Activated CD8-positive, alpha-beta T cell treated with anti-CD3 and anti-CD28 coated beads, Interleukin-2, amount 10 ng/mL, durations not matched to agents 7 days and 5 days (primary cell): ENCODE data around the gene MLLT1. TPM values are rescaled to one million over a fixed set of nuclear protein-coding genes. Genes with fewer than 3 reads are reported as not detected.

Source experiments
- ATAC-seq: fragments of 150-1000 bp; cut with Tn5 transposase; one replicate; pipeline ENCODE4 v1.10.0; 2021; ENCODE audit warnings: moderate library complexity
- CTCF ChIA-PET: fragments of 350-600 bp; sonication (Branson Sonifier 250); formaldehyde crosslinking; loops from one replicate; lab custom pipeline; 2021; ENCODE audit warnings: antibody characterized with exemption; lab: Charles Lee
- POLR2A ChIA-PET: fragments of 350-600 bp; sonication (Branson Sonifier 250); formaldehyde crosslinking; loops from one replicate; lab custom pipeline; 2021; ENCODE audit warnings: antibody characterized with exemption; lab: Charles Lee
- DNase-seq: peaks from one replicate; pipeline ENCODE4 v3.0.0-alpha.2; 2020
- H3K27ac Mint-ChIP-seq: one replicate; pipeline ENCODE4 v1.8.0; 2021; ENCODE audit warnings: mild to moderate bottlenecking, mixed read lengths
- H3K27me3 Mint-ChIP-seq: one replicate; pipeline ENCODE4 v1.8.0; 2021; ENCODE audit warnings: low read depth, mixed read lengths
- H3K36me3 Mint-ChIP-seq: one replicate; pipeline ENCODE4 v1.8.0; 2021; ENCODE audit warnings: low read depth, mixed read lengths
- H3K4me1 Mint-ChIP-seq: one replicate; pipeline ENCODE4 v1.8.0; 2021; ENCODE audit warnings: low read depth, mixed read lengths
- H3K4me3 Mint-ChIP-seq: one replicate; pipeline ENCODE4 v1.8.0; 2021; ENCODE audit warnings: mild to moderate bottlenecking, mixed read lengths
- H3K9me3 Mint-ChIP-seq: one replicate; pipeline ENCODE4 v1.8.0; 2022; ENCODE audit warnings: mixed read lengths; ENCODE audit not compliant: insufficient read depth
- total RNA-seq, 2 experiments: library from RNA; stranded (reverse); gene quantifications; one replicate each; pipeline ENCODE4 v1.2.3, GENCODE V29; 2021

The MLLT1 gene
- total RNA-seq, 2 experiments from 2014 or later = 37.3 to 48.7 TPM

DNA sequence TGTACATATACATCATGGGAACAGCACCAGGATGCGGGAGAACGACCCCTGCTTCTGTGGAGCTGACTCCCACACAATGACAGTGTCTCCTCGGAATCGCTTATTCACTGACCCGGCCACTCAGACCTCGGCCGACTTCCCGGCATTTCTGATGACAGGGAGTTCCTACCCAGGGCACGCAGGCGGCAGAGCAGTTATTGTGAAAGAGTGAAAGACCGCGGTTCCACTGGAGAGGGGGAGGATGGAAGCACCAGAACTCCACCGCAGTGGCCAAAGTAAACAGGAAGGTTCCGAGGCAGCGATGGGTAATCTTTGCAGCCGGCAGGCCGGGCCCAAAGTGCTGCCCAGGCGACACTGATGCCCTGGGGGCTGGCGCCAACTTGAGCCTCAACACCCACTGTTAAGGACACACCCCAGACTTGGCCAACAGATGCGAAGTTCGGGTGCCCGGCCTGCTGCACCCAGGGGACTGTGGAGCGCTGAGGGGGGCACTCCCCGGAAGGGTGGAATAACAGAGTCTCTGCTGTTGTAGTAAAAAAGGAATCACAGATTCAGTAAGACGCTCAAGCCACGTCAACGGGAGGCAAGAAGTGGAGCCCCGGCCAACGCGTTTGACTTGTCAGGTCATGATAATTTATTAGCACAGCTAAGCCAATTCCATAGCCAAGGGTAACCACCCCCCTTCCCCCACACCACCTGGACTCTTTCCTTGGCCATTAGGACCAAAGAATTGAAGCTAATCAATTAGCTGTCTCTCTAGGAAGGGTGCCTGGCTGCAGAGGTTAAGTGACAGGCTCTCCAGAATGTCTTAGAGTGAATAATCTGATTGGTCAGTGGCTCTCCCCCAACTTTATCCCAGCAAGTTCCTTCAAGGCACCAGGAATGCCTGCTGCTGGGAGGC lies 5.8 kb downstream of the MLLT1 start:
- Mint-ChIP-seq H3K4me1 (peaks cover 38% of the 10 kb centered on the region), H3K9me3 (no peaks in the 10 kb centered on the region), H3K27me3 (no peaks in the 10 kb centered on the region), H3K36me3 (peaks cover 29% of the 10 kb centered on the region), H3K4me3 (no peak overlapping the region), H3K27ac (no peak overlapping the region)
- DNase-seq (no peak), ATAC-seq (no peak)
- ChIA-PET CTCF (no interaction called here), POLR2A (no interaction called here)

DNA sequence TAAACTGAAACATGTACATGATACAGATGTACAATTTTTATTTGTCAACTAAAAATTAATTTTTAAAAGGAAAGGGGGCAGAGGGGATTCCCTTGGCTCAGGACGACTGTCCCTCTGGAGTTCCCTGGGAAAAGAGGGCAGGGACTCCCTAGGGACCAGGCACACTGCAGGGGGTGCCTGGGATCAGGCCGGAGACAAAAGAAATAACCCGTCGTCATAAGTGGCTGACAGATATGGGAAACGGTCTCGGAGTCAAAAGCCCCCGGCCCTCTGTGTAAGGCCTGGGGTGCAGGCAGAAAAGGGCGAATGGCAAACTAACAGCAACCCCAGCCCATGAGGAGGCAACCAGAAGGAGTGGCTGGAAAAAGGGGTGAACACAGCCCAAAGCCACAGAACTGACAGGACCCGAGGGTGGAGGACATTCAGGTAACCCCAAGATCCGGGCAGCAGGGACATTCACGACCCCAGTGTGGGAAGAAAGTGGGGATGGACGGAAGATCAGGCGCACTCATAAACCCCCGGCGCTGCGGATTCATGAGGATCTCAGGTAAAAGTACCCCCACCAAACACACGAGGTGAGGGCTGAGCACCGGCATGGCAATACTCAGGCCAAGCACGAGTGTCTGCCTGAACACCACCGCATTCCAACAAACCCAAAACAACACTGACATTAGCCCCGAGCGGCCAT lies 6.7 kb downstream of the MLLT1 start:
- POLR2A ChIA-PET = no interaction called here
- Mint-ChIP-seq H3K4me3 (no peak overlapping the region), H3K4me1 (peaks cover 29% of the 10 kb centered on the region), H3K27ac (no peak overlapping the region), H3K9me3 (no peaks in the 10 kb centered on the region), H3K36me3 (peaks cover 24% of the 10 kb centered on the region), H3K27me3 (no peaks in the 10 kb centered on the region)
- CTCF ChIA-PET = no interaction called here
- ATAC-seq = no peak
- no peak for DNase-seq

DNA sequence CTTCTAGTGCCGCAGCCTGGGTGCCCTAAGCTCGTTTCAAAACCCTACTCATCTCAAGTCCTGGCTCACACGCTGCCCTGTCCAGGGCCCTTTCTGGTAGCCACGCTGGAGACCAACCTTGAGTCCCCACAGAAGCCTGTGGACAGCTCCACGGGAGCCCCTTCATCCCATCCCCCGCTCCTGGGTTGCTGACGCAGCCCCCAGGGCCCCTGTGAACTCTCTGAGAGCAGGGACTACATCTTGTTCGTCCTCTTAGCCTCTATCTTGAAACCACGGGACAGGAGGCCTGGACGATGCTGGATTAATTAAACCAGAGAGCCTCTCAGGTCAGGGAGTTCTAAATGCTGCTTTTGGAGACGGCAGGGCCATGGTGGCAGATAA lies 7.4 kb downstream of the MLLT1 start:
- ChIA-PET POLR2A (no interaction called here), CTCF (no interaction called here)
- Mint-ChIP-seq H3K9me3 (no peaks in the 10 kb centered on the region), H3K4me3 (no peak overlapping the region), H3K27ac (no peak overlapping the region), H3K27me3 (no peaks in the 10 kb centered on the region), H3K4me1 (peaks cover 23% of the 10 kb centered on the region), H3K36me3 (peaks cover 23% of the 10 kb centered on the region)
- no peak for DNase-seq
- ATAC-seq = no peak

DNA sequence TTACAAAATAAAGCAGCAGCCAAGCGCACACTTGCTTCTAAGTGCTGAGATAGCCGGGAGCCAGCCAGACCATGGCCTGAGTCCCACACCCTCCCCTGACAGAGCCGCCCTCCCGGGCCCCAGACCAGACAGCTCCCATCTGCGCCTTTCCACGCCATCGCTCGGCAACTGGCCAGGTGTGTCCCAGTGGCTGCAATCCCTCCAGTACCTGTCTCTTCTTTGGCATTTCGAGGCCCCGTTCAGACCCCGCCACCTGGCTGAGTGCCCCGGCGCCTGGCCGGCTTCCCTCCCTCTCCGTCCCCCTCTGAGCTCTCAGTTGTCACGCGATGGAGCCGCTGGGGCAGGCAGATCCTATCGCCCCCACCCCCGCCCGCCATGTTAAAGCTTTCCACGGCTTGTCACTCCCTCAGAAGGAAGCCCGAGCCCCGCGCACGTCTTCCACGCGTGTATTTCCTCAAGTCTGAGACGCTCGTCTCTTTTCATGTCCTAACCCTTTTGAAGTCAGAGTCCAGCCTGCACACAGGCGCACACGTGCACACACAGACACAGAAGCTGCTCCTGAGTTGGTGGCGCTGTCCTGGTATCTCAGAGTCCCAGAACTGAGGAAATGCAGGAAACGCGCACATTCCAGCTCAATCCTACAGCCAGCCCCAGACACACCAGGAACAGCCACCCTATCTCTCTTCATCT lies 7.9 kb downstream of the MLLT1 start:
- POLR2A ChIA-PET = no interaction called here

DNA sequence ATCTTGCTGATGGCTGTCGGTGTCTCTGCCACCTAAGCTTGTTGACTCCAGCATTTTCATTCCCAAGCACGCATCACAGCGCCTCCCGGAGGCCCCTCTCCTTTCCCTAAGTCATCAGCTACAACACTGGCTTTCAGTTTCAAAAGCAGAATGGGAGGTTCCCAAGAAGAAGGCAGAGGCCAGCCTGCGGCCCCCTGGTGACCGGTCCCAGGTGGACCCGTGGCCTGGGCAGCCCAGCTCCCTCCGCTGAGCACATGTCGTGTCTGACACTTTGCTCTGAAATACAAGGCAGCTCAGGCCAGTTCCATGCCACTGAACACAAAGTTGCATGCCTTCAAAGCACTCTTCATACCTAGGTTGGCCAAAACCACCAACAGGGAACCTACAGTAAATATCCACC lies 8.5 kb downstream of the MLLT1 start:
- Mint-ChIP-seq H3K9me3 (no peaks in the 10 kb centered on the region), H3K36me3 (peaks cover 28% of the 10 kb centered on the region), H3K27ac (peak overlapping the region; percentile 55), H3K4me1 (peaks cover 11% of the 10 kb centered on the region), H3K4me3 (no peak overlapping the region), H3K27me3 (no peaks in the 10 kb centered on the region)
- DNase-seq (no peak), ATAC-seq (no peak)
- CTCF ChIA-PET = interaction anchor here (1.5 kb wide), 1 partner anchor 10 kb away, joined by 6 read pairs; no protein-coding TSS in a partner anchor
- POLR2A ChIA-PET = no interaction called here

More for the DNA sequence above, 7.9 kb downstream of the MLLT1 start:
- Mint-ChIP-seq H3K36me3 (peaks cover 25% of the 10 kb centered on the region), H3K27me3 (no peaks in the 10 kb centered on the region), H3K9me3 (no peaks in the 10 kb centered on the region), H3K4me1 (peaks cover 17% of the 10 kb centered on the region), H3K4me3 (no peak overlapping the region), H3K27ac (no peak overlapping the region)
- ATAC-seq = no peak
- CTCF ChIA-PET = interaction anchor here (1.5 kb wide), 1 partner anchor 11 kb away, joined by 6 read pairs; no protein-coding TSS in a partner anchor
- no peak for DNase-seq

DNA sequence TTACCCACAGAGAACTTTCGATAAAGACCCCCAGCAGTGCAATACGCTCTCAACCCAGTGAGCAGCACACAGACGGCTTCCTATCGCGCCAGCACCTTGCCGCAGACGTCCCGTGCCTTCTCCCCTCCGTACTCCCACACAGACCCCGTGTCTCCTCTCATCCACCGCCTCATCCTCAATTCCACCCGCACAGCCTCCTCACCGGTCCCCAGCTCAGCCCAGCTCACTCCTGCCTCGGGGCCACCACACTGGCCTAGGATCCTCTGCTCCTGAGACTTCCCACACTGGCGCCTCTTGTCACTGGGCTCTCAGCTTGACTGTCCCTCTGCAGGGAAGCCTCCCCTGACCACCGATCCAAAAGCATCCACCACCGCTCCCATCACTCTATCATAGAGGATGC lies 9.0 kb downstream of the MLLT1 start:
- H3K27me3 Mint-ChIP-seq = no peaks in the 10 kb centered on the region
- ChIA-PET POLR2A (no interaction called here), CTCF (interaction anchor here (1.3 to 1.5 kb wide), 2 partner anchors 10 to 52 kb away, joined by 5 to 6 read pairs; no protein-coding TSS in a partner anchor)
- ATAC-seq (no peak), DNase-seq (no peak)
- no peak overlapping the region for H3K4me3 Mint-ChIP-seq
- H3K9me3 Mint-ChIP-seq = no peaks in the 10 kb centered on the region
- peak overlapping the region; percentile 55 for H3K27ac Mint-ChIP-seq
- H3K4me1 Mint-ChIP-seq = peaks cover 7% of the 10 kb centered on the region
- peaks cover 28% of the 10 kb centered on the region for H3K36me3 Mint-ChIP-seq

DNA sequence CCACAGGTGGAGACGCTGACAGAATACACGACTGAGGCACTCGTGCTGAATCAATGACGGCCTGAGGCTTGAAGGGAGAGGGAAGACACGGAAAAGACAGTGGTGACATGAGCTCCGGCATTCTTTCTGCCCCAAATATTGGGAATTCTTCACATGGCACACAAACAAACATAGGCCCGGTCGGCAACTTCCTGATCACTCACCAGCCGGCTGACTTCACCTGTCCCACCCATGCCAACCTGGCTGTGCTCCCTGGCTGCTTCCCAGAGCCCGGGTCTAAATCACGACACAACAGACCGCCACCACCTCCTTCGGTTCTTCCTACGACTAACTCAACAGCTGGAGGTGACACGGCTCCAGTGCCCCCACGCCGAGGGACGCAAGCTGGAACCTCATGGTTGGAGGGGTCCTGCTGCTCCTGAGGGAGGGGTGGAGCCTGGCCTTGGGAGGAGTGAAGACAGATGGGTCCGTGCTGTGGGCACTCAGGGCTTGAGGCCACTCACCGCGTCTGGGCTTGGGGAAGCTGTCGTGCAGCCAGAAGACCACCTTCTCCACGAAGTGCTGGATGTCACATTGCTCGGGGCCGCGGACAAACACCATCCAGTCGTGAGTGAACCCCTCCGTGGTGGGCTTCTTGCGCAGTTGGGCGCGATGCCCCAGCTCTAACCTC lies 9.6 kb downstream of the MLLT1 start:
- Mint-ChIP-seq H3K4me3 (no peak overlapping the region), H3K27me3 (no peaks in the 10 kb centered on the region), H3K36me3 (peaks cover 29% of the 10 kb centered on the region), H3K9me3 (no peaks in the 10 kb centered on the region), H3K4me1 (peaks cover 3% of the 10 kb centered on the region), H3K27ac (no peak overlapping the region)
- no peak for ATAC-seq
- DNase-seq = no peak
- POLR2A ChIA-PET = interaction anchor here (0.6 kb wide), 1 partner anchor 68 kb away, joined by 3 read pairs; no protein-coding TSS in a partner anchor
- CTCF ChIA-PET = interaction anchor here (1.3 to 1.5 kb wide), 2 partner anchors 9 to 52 kb away, joined by 5 to 6 read pairs; no protein-coding TSS in a partner anchor

DNA sequence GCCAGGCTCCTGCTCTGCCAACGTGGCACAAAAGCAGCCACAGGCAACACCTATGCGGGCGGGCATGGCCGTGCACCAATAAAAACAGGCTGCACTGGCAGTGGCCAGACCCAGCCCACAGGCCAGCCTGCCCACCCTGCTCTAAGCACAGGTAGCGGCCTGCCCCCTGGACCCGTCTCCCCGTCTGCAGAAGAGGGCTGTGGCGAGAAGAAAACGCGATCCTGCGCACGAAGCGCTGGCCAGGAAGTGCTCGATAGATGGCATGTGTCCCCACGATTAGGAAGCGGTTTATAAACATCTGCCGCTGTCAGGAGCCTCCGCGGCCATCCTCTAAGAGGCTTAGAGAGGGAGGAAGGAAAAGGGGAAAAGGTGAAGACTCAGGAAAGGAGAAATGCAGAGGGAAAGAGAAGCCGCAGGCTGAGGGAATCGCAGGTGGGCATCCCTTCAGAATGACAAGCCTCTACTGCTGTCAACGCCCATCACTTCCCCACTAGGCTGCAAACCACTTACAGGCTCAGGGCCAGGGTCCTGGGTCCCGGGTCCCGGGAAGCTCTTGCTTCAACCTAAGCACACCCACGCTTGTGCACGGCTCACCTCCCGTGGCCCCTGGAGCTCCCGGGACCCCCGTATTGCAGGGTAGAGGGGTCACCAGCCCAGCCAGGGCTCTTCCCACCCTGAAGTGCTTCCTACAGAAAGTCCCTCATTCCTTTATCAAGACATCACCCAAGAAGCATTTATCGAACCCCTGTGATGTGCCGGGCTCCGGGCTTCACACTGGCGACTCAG lies 10.5 kb downstream of the MLLT1 start:
- ChIA-PET POLR2A (no interaction called here), CTCF (interaction anchor here (1.3 kb wide), 1 partner anchor 51 kb away, joined by 5 read pairs; no protein-coding TSS in a partner anchor)
- H3K27ac Mint-ChIP-seq = no peak overlapping the region
- no peak overlapping the region for H3K4me3 Mint-ChIP-seq
- no peaks in the 10 kb centered on the region for H3K27me3 Mint-ChIP-seq
- ATAC-seq (no peak), DNase-seq (no peak)
- H3K9me3 Mint-ChIP-seq = no peaks in the 10 kb centered on the region
- H3K4me1 Mint-ChIP-seq = no peaks in the 10 kb centered on the region
- H3K36me3 Mint-ChIP-seq = peaks cover 34% of the 10 kb centered on the region

DNA sequence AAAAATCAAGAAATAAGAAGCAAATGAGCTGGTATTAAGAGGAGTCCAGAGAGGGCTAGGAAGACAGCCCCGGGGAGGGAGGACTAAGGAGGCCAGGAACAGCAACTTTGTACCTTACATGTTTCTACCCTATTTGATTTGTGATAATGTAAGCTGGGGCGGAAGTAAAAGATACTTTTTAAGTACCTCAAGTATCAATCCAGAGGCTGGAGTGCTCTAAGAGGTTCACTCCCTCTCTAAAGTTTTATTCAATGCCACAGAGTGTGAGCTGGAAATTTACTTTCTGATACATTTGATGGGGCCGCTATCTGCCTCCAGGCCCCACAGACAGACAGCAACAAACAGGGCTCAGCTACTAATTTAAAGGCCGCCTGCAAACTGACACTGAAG lies 11.4 kb downstream of the MLLT1 start:
- POLR2A ChIA-PET = interaction anchor here (0.7 kb wide), 1 partner anchor 8 kb away, joined by 3 read pairs; no protein-coding TSS in a partner anchor
- DNase-seq = no peak
- ATAC-seq = no peak
- CTCF ChIA-PET = interaction anchor here (3.0 kb wide), 1 partner anchor 50 kb away, joined by 9 read pairs; no protein-coding TSS in a partner anchor
- Mint-ChIP-seq H3K27me3 (no peaks in the 10 kb centered on the region), H3K9me3 (no peaks in the 10 kb centered on the region), H3K4me1 (no peaks in the 10 kb centered on the region), H3K36me3 (peaks cover 37% of the 10 kb centered on the region), H3K4me3 (no peak overlapping the region), H3K27ac (no peak overlapping the region)

DNA sequence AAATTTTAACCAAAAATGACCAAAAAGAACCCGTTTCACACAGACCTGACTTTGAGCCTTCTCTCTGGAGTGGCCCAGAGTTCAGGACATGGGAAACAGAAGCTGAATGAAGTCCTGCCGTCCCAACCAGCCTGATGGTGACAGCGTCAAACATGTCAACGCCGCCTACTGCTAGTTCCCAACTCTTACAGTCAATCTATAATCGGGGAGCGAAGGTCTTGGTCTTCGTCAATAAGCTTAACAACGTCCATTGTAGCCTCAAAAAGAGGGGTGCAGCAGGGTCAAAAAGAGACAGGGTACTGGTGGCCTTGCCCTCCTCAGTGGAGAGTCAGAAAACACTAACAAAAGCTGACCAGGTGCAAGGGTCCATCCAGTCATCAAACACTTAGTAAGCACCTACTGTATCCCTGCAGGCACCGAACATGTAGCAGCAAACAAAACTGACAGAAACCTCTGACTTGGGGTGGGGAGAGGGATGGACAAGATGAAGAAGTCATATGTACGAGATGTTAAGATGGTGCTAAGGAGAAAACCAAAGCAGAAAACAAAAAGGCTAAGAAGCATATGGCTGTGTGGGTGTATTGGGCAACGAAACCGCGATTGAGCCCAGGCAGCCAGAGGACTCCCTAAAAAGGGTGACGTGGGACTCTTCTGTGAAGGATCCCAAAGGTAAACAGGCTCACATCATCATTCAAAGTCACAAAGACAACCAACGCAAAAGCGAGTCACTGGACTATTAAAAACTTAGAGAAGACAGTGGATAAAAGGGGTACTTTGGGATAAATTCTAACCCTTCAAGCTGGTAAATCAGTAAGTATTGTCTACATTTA lies 12.0 kb downstream of the MLLT1 start:
- Mint-ChIP-seq H3K27me3 (no peaks in the 10 kb centered on the region), H3K4me3 (no peak overlapping the region)
- CTCF ChIA-PET = interaction anchor here (3.0 kb wide), 1 partner anchor 49 kb away, joined by 9 read pairs; no protein-coding TSS in a partner anchor

More for the DNA sequence above, 12.0 kb downstream of the MLLT1 start:
- no peak for DNase-seq
- H3K4me1 Mint-ChIP-seq = no peaks in the 10 kb centered on the region
- ATAC-seq = no peak
- H3K36me3 Mint-ChIP-seq = peaks cover 40% of the 10 kb centered on the region
- H3K9me3 Mint-ChIP-seq = no peaks in the 10 kb centered on the region
- POLR2A ChIA-PET = interaction anchor here (0.7 kb wide), 1 partner anchor 9 kb away, joined by 3 read pairs; no protein-coding TSS in a partner anchor
- no peak overlapping the region for H3K27ac Mint-ChIP-seq
